CD4-positive, CD25-positive, alpha-beta regulatory T cell (primary cell): ENCODE data around the gene TP73. TPM values are rescaled to one million over a fixed set of nuclear protein-coding genes. Genes with fewer than 3 reads are reported as not detected.
"Not testable (repeated sequence)": the region's sequence is repeated elsewhere in the genome, so short reads cannot be mapped to it uniquely, and the experiment has no call there.

Experiments
- ATAC-seq, 2 donors: fragments of 150-1000 bp; cut with Tn5 transposase; one replicate each; pipeline ENCODE4 v1.10.0; 2021; ENCODE audit warnings: low read depth in 2 of 2, moderate number of reproducible peaks in 2 of 2, moderate library complexity in 1 of 2
- DNase-seq, 3 donors: peaks; one replicate each; pipeline versions ENCODE4 v3.0.0 to v3.0.0-alpha.2; 2012 to 2022; ENCODE audit warnings: mixed read lengths in 1 of 3
- H3K27ac ChIP-seq: one replicate; pipeline ENCODE4 v1.7.0; 2013; ENCODE audit warnings: mild to moderate bottlenecking, low read length; ENCODE audit not compliant: insufficient read depth, poor library complexity, severe bottlenecking
- H3K27me3 ChIP-seq: one replicate; pipeline ENCODE4 v1.7.0; 2013; ENCODE audit warnings: low read length; ENCODE audit not compliant: control insufficient read depth, insufficient read depth
- H3K36me3 ChIP-seq: one replicate; pipeline ENCODE4 v1.7.0; 2013; ENCODE audit warnings: mild to moderate bottlenecking, low read length, moderate library complexity; ENCODE audit not compliant: control insufficient read depth, insufficient read depth
- H3K4me1 ChIP-seq: 2 replicates; pipeline ENCODE4 v1.7.0; 2013; ENCODE audit warnings: mild to moderate bottlenecking, low read length; ENCODE audit not compliant: insufficient read depth, control insufficient read depth, poor library complexity, severe bottlenecking
- H3K4me3 ChIP-seq: one replicate; pipeline ENCODE4 v1.7.0; 2013; ENCODE audit warnings: low read depth, mild to moderate bottlenecking, low read length, moderate library complexity
- H3K9me3 ChIP-seq, 2 experiments: 1 replicate in 1 of 2; 2 replicates in 1 of 2; pipeline ENCODE4 v1.7.0; 2013; ENCODE audit warnings: low read length in 2 of 2, mild to moderate bottlenecking in 1 of 2, moderate library complexity in 1 of 2; ENCODE audit not compliant: control insufficient read depth in 2 of 2
- H3K27ac Mint-ChIP-seq, 3 donors: one replicate each; pipeline ENCODE4 v1.8.0; 2020 to 2022; ENCODE audit warnings: mild to moderate bottlenecking in 3 of 3, mixed read lengths in 3 of 3, moderate library complexity in 2 of 3
- H3K27me3 Mint-ChIP-seq: one replicate; pipeline ENCODE4 v1.8.0; 2022; ENCODE audit warnings: mild to moderate bottlenecking, mixed read lengths
- H3K36me3 Mint-ChIP-seq: one replicate; pipeline ENCODE4 v1.8.0; 2020; ENCODE audit warnings: mixed read lengths
- H3K4me1 Mint-ChIP-seq, 4 donors: one replicate each; pipeline ENCODE4 v1.8.0; 2020 to 2022; ENCODE audit warnings: mixed read lengths in 4 of 4, mild to moderate bottlenecking in 1 of 4
- H3K4me3 Mint-ChIP-seq, 4 donors: one replicate each; pipeline ENCODE4 v1.8.0; 2020 to 2022; ENCODE audit warnings: mild to moderate bottlenecking in 4 of 4, mixed read lengths in 4 of 4, moderate library complexity in 3 of 4
- H3K9me3 Mint-ChIP-seq, 7 donors: one replicate each; pipeline ENCODE4 v1.8.0; 2020 to 2022; ENCODE audit warnings: mixed read lengths in 7 of 7, mild to moderate bottlenecking in 3 of 7, moderate library complexity in 2 of 7
- polyA plus RNA-seq, 4 donors: library from polyadenylated mRNA; unstranded; fragments of 300-500 nt; fragmentation: Illumina TruSeq; gene quantifications; one replicate each; pipeline ENCODE4 v1.2.3, GENCODE V29; 2021
- total RNA-seq: library from RNA; stranded (reverse); gene quantifications from one replicate; pipeline ENCODE4 v1.2.3, GENCODE V29; 2022

TP73 gene
- total and polyA plus RNA-seq, 5 donors from 2014 or later: 0.08 to 0.12 TPM; not detected in 3

GRCh38 chr1:3622102-3622501, 30.2 kb upstream of the TP73 start:
- not testable (repeated sequence) for H3K36me3 Mint-ChIP-seq, H3K9me3 ChIP-seq, ATAC-seq, H3K27me3 Mint-ChIP-seq, DNase-seq, H3K27ac ChIP-seq, H3K4me3 ChIP-seq, H3K27me3 ChIP-seq, H3K36me3 ChIP-seq, H3K9me3 Mint-ChIP-seq
- Mint-ChIP-seq H3K4me3 (peak overlapping the region; percentile 86 to 99 (median 97)), H3K4me1 (peaks cover 11 to 55% (median 34%) of the 10 kb centered on the region in 4 donors), H3K27ac (peak overlapping the region; percentile 52 to 93 (median 92))
- H3K4me1 ChIP-seq: peaks cover 32% of the 10 kb centered on the region

GRCh38 chr1:3623441-3624199, 28.7 kb upstream of the TP73 start:
- Mint-ChIP-seq H3K9me3 (no peaks in the 10 kb centered on the region), H3K27me3 (no peaks in the 10 kb centered on the region), H3K36me3 (peaks cover 7% of the 10 kb centered on the region), H3K4me1 (peaks cover 11 to 55% (median 34%) of the 10 kb centered on the region in 4 donors), H3K4me3 (peak overlapping the region; percentile 97 to 100 (median 98)), H3K27ac (peak overlapping the region; percentile 93 to 99 (median 99))
- Histone ChIP-seq H3K4me3 (peak overlapping the region; percentile 64), H3K27me3 (no peaks in the 10 kb centered on the region), H3K9me3 (no peaks in the 10 kb centered on the region), H3K27ac (peak overlapping the region; percentile 74), H3K36me3 (peaks cover 15% of the 10 kb centered on the region), H3K4me1 (peaks cover 32% of the 10 kb centered on the region)
- no peak for DNase-seq
- no peak for ATAC-seq

- Histone ChIP-seq H3K4me3 (peak within 1 kb of the TSS; percentile 64), H3K27me3 (no peaks in the 10 kb centered on the region), H3K27ac (peak within 1 kb of the TSS; percentile 74), H3K36me3 (peaks cover 23% of the 10 kb centered on the region), H3K4me1 (peaks cover 27% of the 10 kb centered on the region), H3K9me3 (no peaks in the 10 kb centered on the region)
- H3K9me3 Mint-ChIP-seq: no peaks in the 10 kb centered on the region
- DNase-seq: peak; percentile 97 to 99 (median 97)
- H3K4me1 Mint-ChIP-seq: peaks cover 11 to 48% (median 29%) of the 10 kb centered on the region in 4 donors
- peak within 1 kb of the TSS; percentile 93 to 99 (median 99) for H3K27ac Mint-ChIP-seq
- H3K36me3 Mint-ChIP-seq: peaks cover 7% of the 10 kb centered on the region
- peak within 1 kb of the TSS; percentile 97 to 100 (median 98) for H3K4me3 Mint-ChIP-seq
- H3K27me3 Mint-ChIP-seq: no peaks in the 10 kb centered on the region
- ATAC-seq: peak; percentile 95 to 96
These were observed 27.8 kb upstream of the TP73 start, which contains the start of gene TPRG1L for GRCh38 chr1:3624200-3625136. TPRG1L (plus strand) TSS chr1:3625015; CDS start chr1:3625073, 58 bp downstream.

- H3K27ac ChIP-seq: peak overlapping the region; percentile 68
- peak overlapping the region; percentile 97 to 100 (median 98) for H3K4me3 Mint-ChIP-seq
- ATAC-seq (peak; percentile 5 to 16), DNase-seq (peak in 1 of 3 donors; percentile 43)
- no peaks in the 10 kb centered on the region for H3K9me3 Mint-ChIP-seq
- peak overlapping the region; percentile 62 for H3K4me3 ChIP-seq
- peaks cover 31% of the 10 kb centered on the region for H3K36me3 ChIP-seq
- H3K4me1 ChIP-seq: peaks cover 27% of the 10 kb centered on the region
- H3K4me1 Mint-ChIP-seq: peaks cover 11 to 47% (median 29%) of the 10 kb centered on the region in 4 donors
- H3K27me3 ChIP-seq: no peaks in the 10 kb centered on the region
- no peaks in the 10 kb centered on the region for H3K27me3 Mint-ChIP-seq
- H3K36me3 Mint-ChIP-seq: peaks cover 14% of the 10 kb centered on the region
- H3K27ac Mint-ChIP-seq: peak overlapping the region; percentile 84 to 99 (median 93)
- H3K9me3 ChIP-seq: no peaks in the 10 kb centered on the region
These were observed 27.0 kb upstream of the TP73 start for GRCh38 chr1:3625151-3625907.

- H3K4me1 Mint-ChIP-seq: peaks cover 11 to 40% (median 27%) of the 10 kb centered on the region in 4 donors
- Histone ChIP-seq H3K4me3 (peak overlapping the region; percentile 62), H3K9me3 (no peaks in the 10 kb centered on the region), H3K36me3 (peaks cover 34% of the 10 kb centered on the region), H3K27me3 (no peaks in the 10 kb centered on the region), H3K27ac (no peak overlapping the region), H3K4me1 (peaks cover 27% of the 10 kb centered on the region)
- ATAC-seq (no peak), DNase-seq (no peak)
- H3K4me3 Mint-ChIP-seq: peak overlapping the region; percentile 82 to 97 (median 92)
- H3K27me3 Mint-ChIP-seq: no peaks in the 10 kb centered on the region
- no peaks in the 10 kb centered on the region for H3K9me3 Mint-ChIP-seq
- peak overlapping the region; percentile 53 to 84 (median 55) for H3K27ac Mint-ChIP-seq
- H3K36me3 Mint-ChIP-seq: peaks cover 16% of the 10 kb centered on the region
These were observed 26.3 kb upstream of the TP73 start for GRCh38 chr1:3626025-3626424.

GRCh38 chr1:3627515-3628253, 24.6 kb upstream of the TP73 start:
- Mint-ChIP-seq H3K4me1 (peaks cover 6 to 31% (median 22%) of the 10 kb centered on the region in 4 donors), H3K27me3 (no peaks in the 10 kb centered on the region), H3K4me3 (peak overlapping the region in 3 of 4 donors; percentile 35 to 71 (median 39)), H3K9me3 (no peaks in the 10 kb centered on the region), H3K36me3 (peaks cover 16% of the 10 kb centered on the region), H3K27ac (no peak overlapping the region)
- no peaks in the 10 kb centered on the region for H3K27me3 ChIP-seq
- H3K36me3 ChIP-seq: peaks cover 37% of the 10 kb centered on the region
- no peaks in the 10 kb centered on the region for H3K9me3 ChIP-seq
- peaks cover 25% of the 10 kb centered on the region for H3K4me1 ChIP-seq
- no peak for ATAC-seq
- DNase-seq: no peak
- H3K27ac ChIP-seq: no peak overlapping the region
- no peak overlapping the region for H3K4me3 ChIP-seq
